ENCODE measurements around the gene VPS37D.

VPS37D gene

GRCh38 chr7:73718905-73719805, 51.5 kb downstream of the VPS37D start, which contains the start of gene STX1A (continued):
- TF ChIP-seq ZBTB26 (tag by site-specific recombination; optimal IDR thresholded peaks at IDR 0.05): peak; percentile 47
- TF ChIP-seq ZNF37A (tag by site-specific recombination; IDR thresholded peaks at IDR 0.05): no peak
- TF ChIP-seq KLF16 (tag by site-specific recombination; IDR thresholded peaks at IDR 0.05): no peak
- no peak for TF ChIP-seq ZNF521 (tag by site-specific recombination; IDR thresholded peaks at IDR 0.05)
- no peak for TF ChIP-seq ZNF19 (tag by site-specific recombination; IDR thresholded peaks at IDR 0.05; ENCODE audit: low read depth)
- TF ChIP-seq ZFP37 (tag by site-specific recombination; IDR thresholded peaks at IDR 0.05): no peak
- TF ChIP-seq ZNF560 (tag by site-specific recombination; IDR thresholded peaks at IDR 0.05; ENCODE audit: borderline replicate concordance): no peak
- TF ChIP-seq KLF10 (tag by site-specific recombination; IDR thresholded peaks at IDR 0.05): no peak
- peak; percentile 91 for TF ChIP-seq GLIS1 (tag by site-specific recombination; IDR thresholded peaks at IDR 0.05)
- TF ChIP-seq PRDM4 (tag by site-specific recombination; IDR thresholded peaks at IDR 0.05): no peak
- peak; percentile 69; the same call in 1 of the 2 replicates for TF ChIP-seq ZBTB10 (tag by site-specific recombination; IDR thresholded peaks at IDR 0.05)
- no peak for TF ChIP-seq ZNF211 (tag by site-specific recombination; IDR thresholded peaks at IDR 0.05; ENCODE audit: low read depth)
- no peak for TF ChIP-seq HIC1 (tag by site-specific recombination; IDR thresholded peaks at IDR 0.05)
- no peak for TF ChIP-seq SP2 (tag by site-specific recombination; IDR thresholded peaks at IDR 0.05)
- TF ChIP-seq ZNF596 (tag by site-specific recombination; IDR thresholded peaks at IDR 0.05): no peak
- peak; percentile 64; the same call in 1 of the 2 replicates for TF ChIP-seq PBX3 (CRISPR knock-in tag; IDR thresholded peaks at IDR 0.05)
- TF ChIP-seq ZNF335 (tag by site-specific recombination; conservative IDR thresholded peaks at IDR 0.05): peak; percentile 56; the same call in 1 of the 2 replicates
- no peak for TF ChIP-seq ZNF184 (tag by site-specific recombination; IDR thresholded peaks at IDR 0.05)
- no peak for TF ChIP-seq KLF1 (tag by site-specific recombination; IDR thresholded peaks at IDR 0.05)
- no peak for TF ChIP-seq ZNF830 (tag by site-specific recombination; IDR thresholded peaks at IDR 0.05; ENCODE audit: low read depth)
- TF ChIP-seq ZNF248 (tag by site-specific recombination; IDR thresholded peaks at IDR 0.05): no peak
- no peak for TF ChIP-seq RBAK (tag by site-specific recombination; IDR thresholded peaks at IDR 0.05)
- TF ChIP-seq ZNF677 (tag by site-specific recombination; IDR thresholded peaks at IDR 0.05): peak; percentile 18; the same call in 1 of the 2 replicates
- TF ChIP-seq ZNF398 (tag by site-specific recombination; IDR thresholded peaks at IDR 0.05): no peak
- TF ChIP-seq ZNF24 (tag by site-specific recombination; IDR thresholded peaks at IDR 0.05): no peak

Data from HEK293 (cell line).